ENCODE results near the gene FOLH1.
"Not testable (repeated sequence)": the region's sequence is repeated elsewhere in the genome, so short reads cannot be mapped to it uniquely, and the experiment has no call there.

- TF ChIP-seq CTCF (IDR thresholded peaks at IDR 0.05); ZNF263 (CRISPR knock-in tag; IDR thresholded peaks at IDR 0.05; ENCODE audit: low read depth); MLX (CRISPR knock-in tag; IDR thresholded peaks at IDR 0.05): not testable (repeated sequence)
Measured at GRCh38 chr11:49175378-49175777, 33.0 kb downstream of the FOLH1 start.

Measured in WTC11 (cell line).